Measurements from ENCODE around the gene TMEM255B.

DNA sequence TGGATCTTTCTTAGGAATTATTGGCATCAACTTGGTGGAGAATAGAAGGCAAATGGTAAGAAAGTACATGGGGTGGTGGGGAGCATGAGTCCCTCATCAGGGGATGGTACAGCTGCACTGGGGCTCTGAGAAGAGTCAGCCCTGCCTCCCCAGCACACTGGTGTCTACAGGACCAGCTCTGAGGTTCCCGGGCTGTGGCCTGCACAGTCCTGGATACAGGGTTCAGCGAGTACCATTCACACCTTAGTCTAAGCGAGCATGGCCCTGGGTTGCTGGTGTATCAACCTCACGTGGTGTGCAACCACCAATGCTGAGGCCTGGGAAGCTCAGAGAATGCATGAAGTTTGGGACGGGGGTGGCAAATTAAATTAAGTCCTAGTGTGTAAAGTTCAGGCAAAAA is 10.1 kb downstream of the TMEM255B start:
- no peak for TF ChIP-seq POLR2A (IDR thresholded peaks at IDR 0.05)
- TF ChIP-seq, protein P1, sequence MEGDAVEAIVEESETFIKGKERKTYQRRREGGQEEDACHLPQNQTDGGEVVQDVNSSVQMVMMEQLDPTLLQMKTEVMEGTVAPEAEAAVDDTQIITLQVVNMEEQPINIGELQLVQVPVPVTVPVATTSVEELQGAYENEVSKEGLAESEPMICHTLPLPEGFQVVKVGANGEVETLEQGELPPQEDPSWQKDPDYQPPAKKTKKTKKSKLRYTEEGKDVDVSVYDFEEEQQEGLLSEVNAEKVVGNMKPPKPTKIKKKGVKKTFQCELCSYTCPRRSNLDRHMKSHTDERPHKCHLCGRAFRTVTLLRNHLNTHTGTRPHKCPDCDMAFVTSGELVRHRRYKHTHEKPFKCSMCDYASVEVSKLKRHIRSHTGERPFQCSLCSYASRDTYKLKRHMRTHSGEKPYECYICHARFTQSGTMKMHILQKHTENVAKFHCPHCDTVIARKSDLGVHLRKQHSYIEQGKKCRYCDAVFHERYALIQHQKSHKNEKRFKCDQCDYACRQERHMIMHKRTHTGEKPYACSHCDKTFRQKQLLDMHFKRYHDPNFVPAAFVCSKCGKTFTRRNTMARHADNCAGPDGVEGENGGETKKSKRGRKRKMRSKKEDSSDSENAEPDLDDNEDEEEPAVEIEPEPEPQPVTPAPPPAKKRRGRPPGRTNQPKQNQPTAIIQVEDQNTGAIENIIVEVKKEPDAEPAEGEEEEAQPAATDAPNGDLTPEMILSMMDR (IDR thresholded peaks at IDR 0.05): no peak
